PC-9 (cell line): ENCODE data around the gene DUS2. TPM values are rescaled to one million over a fixed set of nuclear protein-coding genes. Genes with fewer than 3 reads are reported as not detected.
A peak's percentile ranks its signal among the peaks of the same experiment; 100 is the strongest.

ENCODE experiments used
- BruUV-seq: library from RNA; stranded (reverse); fragments of 400-500 nt; replicated peaks from 2 replicates; lab custom pipeline; 2021; lab: Mats Ljungman, UMichigan
- CTCF ChIA-PET: fragments of 300-600 bp; sonication (Branson Sonifier 250); formaldehyde crosslinking; loops from one replicate; lab custom pipeline; 2022; ENCODE audit warnings: antibody characterized with exemption; lab: Charles Lee
- POLR2A ChIA-PET: fragments of 300-600 bp; sonication (Branson Sonifier 250); formaldehyde crosslinking; loops from one replicate; lab custom pipeline; 2022; ENCODE audit warnings: antibody characterized with exemption; ENCODE audit not compliant: unreplicated experiment; lab: Charles Lee
- DNase-seq, 2 experiments: peaks; one replicate each; pipeline versions ENCODE4 v3.0.0 to v3.0.0-alpha.2; 2015 to 2022; ENCODE audit warnings: mixed read lengths in 1 of 2
- H2AFZ ChIP-seq: fragments of 200-600 bp; sonication (generic); 2 replicates; pipeline ENCODE4 v1.8.1; 2017; ENCODE audit warnings: antibody characterized with exemption
- H3F3A ChIP-seq: fragments of 200-600 bp; sonication (generic); 2 replicates; pipeline ENCODE4 v1.8.1; 2017; ENCODE audit warnings: antibody characterized with exemption, mild to moderate bottlenecking, low read depth; ENCODE audit not compliant: insufficient read depth
- H3K27ac ChIP-seq: fragments of 200-600 bp; sonication (generic); 2 replicates; pipeline ENCODE4 v1.6.1; 2016; ENCODE audit warnings: mixed run types
- H3K27me3 ChIP-seq: fragments of 200-600 bp; sonication (generic); 2 replicates; pipeline ENCODE4 v1.6.1; 2016; ENCODE audit warnings: low read depth, mixed run types; ENCODE audit not compliant: insufficient read depth
- H3K36me3 ChIP-seq: fragments of 200-600 bp; sonication (generic); 2 replicates; pipeline ENCODE4 v1.6.1; 2016; ENCODE audit warnings: low read depth, mixed run types
- H3K4me1 ChIP-seq: fragments of 200-600 bp; sonication (generic); replicated peaks from 2 replicates; pipeline ENCODE4 v1.6.1; 2016; ENCODE audit warnings: mixed run types; ENCODE audit not compliant: insufficient read depth
- H3K4me2 ChIP-seq: fragments of 200-600 bp; sonication (generic); 2 replicates; pipeline ENCODE4 v1.6.1; 2017; ENCODE audit warnings: mixed run types
- H3K4me3 ChIP-seq: fragments of 200-600 bp; sonication (generic); 2 replicates; pipeline ENCODE4 v1.6.1; 2016; ENCODE audit warnings: mixed run types
- H3K79me2 ChIP-seq: fragments of 200-600 bp; sonication (generic); 2 replicates; pipeline ENCODE4 v1.6.1; 2017; ENCODE audit warnings: low read depth, mixed run types
- H3K9me2 ChIP-seq: fragments of 200-600 bp; sonication (generic); 2 replicates; pipeline ENCODE4 v1.8.1; 2017; ENCODE audit warnings: mild to moderate bottlenecking; ENCODE audit not compliant: insufficient read depth
- H3K9me3 ChIP-seq: fragments of 200-600 bp; sonication (generic); 2 replicates; pipeline ENCODE4 v1.8.1; 2016; ENCODE audit warnings: low read depth; ENCODE audit not compliant: insufficient read depth
- H4K20me1 ChIP-seq: fragments of 200-600 bp; sonication (generic); 2 replicates; pipeline ENCODE4 v1.8.1; 2017; ENCODE audit not compliant: insufficient read depth
- CTCF ChIP-seq: fragments of 200-600 bp; sonication (generic); conservative IDR thresholded peaks from 2 replicates; pipeline ENCODE4 v1.6.1; 2017; ENCODE audit warnings: mixed run types, antibody characterized with exemption, mild to moderate bottlenecking, moderate library complexity
- EZH2 ChIP-seq: fragments of 200-600 bp; sonication (generic); IDR thresholded peaks from 2 replicates; pipeline ENCODE4 v1.8.0; 2017; ENCODE audit warnings: antibody characterized with exemption, low read depth
- intact Hi-C: fragments of 100-400 bp; cut with micrococcal nuclease; formaldehyde crosslinking; loops from one replicate; pipeline ENCODE4 v1.10.0; 2022; ENCODE audit not compliant: unreplicated experiment
- total RNA-seq: library from RNA; stranded (reverse); gene quantifications from 2 replicates; pipeline ENCODE4 v1.2.3, GENCODE V29; 2021

Gene DUS2
- total RNA-seq, 1 experiment from 2014 or later: 29.7 TPM

- TF ChIP-seq CTCF: no peak
- TF ChIP-seq EZH2: no peak
- Histone ChIP-seq H4K20me1 (peaks cover 2% of the 10 kb centered on the region), H2AFZ (no peak overlapping the region), H3K4me1 (peaks cover 26% of the 10 kb centered on the region), H3F3A (peaks cover 25% of the 10 kb centered on the region), H3K4me2 (peak overlapping the region; percentile 92), H3K36me3 (no peaks in the 10 kb centered on the region), H3K4me3 (peak overlapping the region; percentile 91; the same call in 1 of the 2 replicates), H3K9me2 (no peaks in the 10 kb centered on the region), H3K27me3 (no peaks in the 10 kb centered on the region), H3K79me2 (peaks cover 70% of the 10 kb centered on the region), H3K9me3 (no peaks in the 10 kb centered on the region), H3K27ac (no peak overlapping the region)
- POLR2A ChIA-PET: interaction anchor here (0.7 kb wide), 1 partner anchor 12 kb away, joined by 3 read pairs; no protein-coding TSS in a partner anchor
- BruUV-seq: no TSS peak
- no peak for DNase-seq
- intact Hi-C loops: loop anchor here (2.0 kb wide), 1 partner anchor 141 kb away; no protein-coding TSS in a partner anchor
- CTCF ChIA-PET: no interaction called here
Observed at GRCh38 chr16:68087688-68088087, 64.6 kb downstream of the DUS2 start.

GRCh38 chr16:68088130-68088972 is 65.3 kb downstream of the DUS2 start:
- H3K4me1 ChIP-seq: peaks cover 26% of the 10 kb centered on the region
- H3K9me2 ChIP-seq: no peaks in the 10 kb centered on the region
- peaks cover 77% of the 10 kb centered on the region for H3K79me2 ChIP-seq
- DNase-seq: no peak
- ChIA-PET CTCF (no interaction called here), POLR2A (no interaction called here)
- peak overlapping the region; percentile 92 for H3K4me2 ChIP-seq
- H3K27me3 ChIP-seq: no peaks in the 10 kb centered on the region
- peaks cover 2% of the 10 kb centered on the region for H4K20me1 ChIP-seq
- H3K9me3 ChIP-seq: no peaks in the 10 kb centered on the region
- H3F3A ChIP-seq: peaks cover 20% of the 10 kb centered on the region
- no peak overlapping the region for H3K4me3 ChIP-seq
- H3K27ac ChIP-seq: no peak overlapping the region
- no TSS peak for BruUV-seq
- H3K36me3 ChIP-seq: no peaks in the 10 kb centered on the region
- no peak for TF ChIP-seq EZH2
- no peak for TF ChIP-seq CTCF
- no peak overlapping the region for H2AFZ ChIP-seq
- intact Hi-C loops: no loop called here

GRCh38 chr16:68089067-68089466 is 66.0 kb downstream of the DUS2 start:
- peaks cover 16% of the 10 kb centered on the region; the same call in 1 of the 2 replicates for H3F3A ChIP-seq
- H3K36me3 ChIP-seq: no peaks in the 10 kb centered on the region
- no peak overlapping the region for H3K27ac ChIP-seq
- TF ChIP-seq CTCF (no peak), EZH2 (no peak)
- no peaks in the 10 kb centered on the region for H3K9me3 ChIP-seq
- H3K27me3 ChIP-seq: no peaks in the 10 kb centered on the region
- peaks cover 2% of the 10 kb centered on the region for H4K20me1 ChIP-seq
- no peak overlapping the region for H3K4me2 ChIP-seq
- BruUV-seq: no TSS peak
- H3K4me1 ChIP-seq: peaks cover 26% of the 10 kb centered on the region
- no peaks in the 10 kb centered on the region for H3K9me2 ChIP-seq
- no peak overlapping the region for H3K4me3 ChIP-seq
- H3K79me2 ChIP-seq: peaks cover 84% of the 10 kb centered on the region
- CTCF ChIA-PET: no interaction called here
- POLR2A ChIA-PET: no interaction called here
- H2AFZ ChIP-seq: no peak overlapping the region
- no peak for DNase-seq
- intact Hi-C loops: no loop called here
